SJCRH30 (cell line): Measurements from ENCODE around the gene TRIP6. TPM values are rescaled to one million over a fixed set of nuclear protein-coding genes. Genes with fewer than 3 reads are reported as not detected.

Experiments
- DNase-seq, 2 experiments: peaks; one replicate each; pipeline ENCODE4 v3.0.0-alpha.2; 2015 to 2020
- H3K27ac ChIP-seq: fragments of 250-450 bp; sonication (Bioruptor Pico); 2 replicates; pipeline ENCODE4 v1.5.1; 2020; ENCODE audit warnings: mild to moderate bottlenecking, moderate library complexity
- H3K27me3 ChIP-seq: fragments of 250-450 bp; sonication (Bioruptor Pico); 2 replicates; pipeline ENCODE4 v1.5.1; 2020; ENCODE audit warnings: mild to moderate bottlenecking, moderate library complexity
- H3K36me3 ChIP-seq: fragments of 250-450 bp; sonication (Bioruptor Pico); 2 replicates; pipeline ENCODE4 v1.5.1; 2020; ENCODE audit warnings: mild to moderate bottlenecking, moderate library complexity
- H3K4me1 ChIP-seq: fragments of 250-450 bp; sonication (Bioruptor Pico); 2 replicates; pipeline ENCODE4 v1.5.1; 2020; ENCODE audit warnings: mild to moderate bottlenecking, moderate library complexity
- H3K4me3 ChIP-seq: fragments of 250-450 bp; sonication (Bioruptor Pico); 2 replicates; pipeline ENCODE4 v1.5.1; 2020; ENCODE audit warnings: mild to moderate bottlenecking, moderate library complexity
- H3K9me3 ChIP-seq: fragments of 250-450 bp; sonication (Bioruptor Pico); replicated peaks from 2 replicates; pipeline ENCODE4 v1.5.1; 2020; ENCODE audit warnings: mild to moderate bottlenecking, moderate library complexity
- total RNA-seq: library from RNA; depleted of rRNA; stranded (reverse); fragments of >200 nt; shearing (Covaris generic); gene quantifications from 2 replicates; pipeline ENCODE4 v1.2.3, GENCODE V29; 2014; rRNA removed

The TRIP6 gene, protein sequence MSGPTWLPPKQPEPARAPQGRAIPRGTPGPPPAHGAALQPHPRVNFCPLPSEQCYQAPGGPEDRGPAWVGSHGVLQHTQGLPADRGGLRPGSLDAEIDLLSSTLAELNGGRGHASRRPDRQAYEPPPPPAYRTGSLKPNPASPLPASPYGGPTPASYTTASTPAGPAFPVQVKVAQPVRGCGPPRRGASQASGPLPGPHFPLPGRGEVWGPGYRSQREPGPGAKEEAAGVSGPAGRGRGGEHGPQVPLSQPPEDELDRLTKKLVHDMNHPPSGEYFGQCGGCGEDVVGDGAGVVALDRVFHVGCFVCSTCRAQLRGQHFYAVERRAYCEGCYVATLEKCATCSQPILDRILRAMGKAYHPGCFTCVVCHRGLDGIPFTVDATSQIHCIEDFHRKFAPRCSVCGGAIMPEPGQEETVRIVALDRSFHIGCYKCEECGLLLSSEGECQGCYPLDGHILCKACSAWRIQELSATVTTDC
- 42.1 and 49.3 TPM in 2 replicates for total RNA-seq

DNA sequence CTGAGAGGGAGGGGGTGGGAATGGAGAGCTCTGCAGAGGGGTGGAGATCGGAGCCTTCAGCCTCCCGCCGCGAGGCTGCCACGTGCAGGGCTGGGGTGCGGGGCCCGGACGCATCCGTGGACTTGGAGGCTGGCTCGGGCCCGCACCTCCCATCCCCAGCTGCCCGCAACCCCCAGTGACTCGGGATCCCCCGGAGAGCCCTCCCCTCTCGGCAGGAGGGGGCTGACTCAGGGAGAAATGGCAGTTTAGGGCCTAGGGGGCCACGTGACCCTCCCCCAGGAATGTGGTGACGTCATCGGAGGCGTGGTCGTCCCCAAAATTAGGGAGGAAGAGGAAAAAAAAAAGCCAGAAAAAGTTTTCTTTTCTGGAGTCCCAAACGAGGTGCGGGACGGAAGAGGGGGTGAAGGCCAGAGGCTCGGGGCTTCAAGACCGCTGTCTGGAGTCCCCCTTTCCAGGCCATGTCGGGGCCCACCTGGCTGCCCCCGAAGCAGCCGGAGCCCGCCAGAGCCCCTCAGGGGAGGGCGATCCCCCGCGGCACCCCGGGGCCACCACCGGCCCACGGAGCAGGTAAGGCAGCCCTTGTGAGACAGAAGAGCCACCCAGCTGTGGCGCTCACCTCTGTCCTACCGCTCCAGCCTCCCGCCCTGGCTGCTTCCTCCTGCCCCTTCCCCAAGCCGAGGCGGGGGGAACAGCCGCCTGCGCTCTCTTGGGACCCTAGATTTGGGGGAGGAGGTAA is at the start of gene TRIP6:
Gene TRIP6 (plus strand): TSS at position 348 of the 736 bp plus-strand sequence. CDS start 111 bp downstream, at position 459.
- Histone ChIP-seq H3K27ac (peak within 1 kb of the TSS; percentile 96), H3K27me3 (no peaks in the 10 kb centered on the region), H3K9me3 (no peaks in the 10 kb centered on the region), H3K36me3 (peaks cover 11% of the 10 kb centered on the region), H3K4me3 (peak within 1 kb of the TSS; percentile 99), H3K4me1 (peaks cover 19% of the 10 kb centered on the region)
- DNase-seq, result peak; percentile 94

DNA sequence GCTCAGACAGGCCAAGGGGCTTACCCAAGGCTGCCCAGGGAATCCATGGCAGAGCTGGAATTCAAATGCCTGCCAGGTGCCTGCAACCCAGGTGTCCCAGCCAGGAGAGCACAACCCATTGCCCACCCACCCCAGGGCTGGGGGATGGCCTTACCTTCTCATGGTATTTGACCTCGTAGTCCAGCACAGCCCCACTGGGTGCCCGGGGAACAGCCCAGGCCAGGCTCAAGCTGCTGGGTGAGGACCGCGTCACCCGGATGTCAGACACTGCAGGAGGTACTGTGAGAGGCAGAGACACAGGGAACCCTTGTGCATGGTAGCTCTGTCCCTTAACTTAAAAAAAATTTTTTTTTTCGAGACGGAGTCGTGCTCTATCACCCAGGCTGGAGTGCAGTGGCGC is 48.8 kb upstream of the TRIP6 start:
- DNase-seq, result no peak
- H3K4me3 ChIP-seq, result no peak overlapping the region
- H3K36me3 ChIP-seq, result peaks cover 86% of the 10 kb centered on the region
- H3K9me3 ChIP-seq, result no peaks in the 10 kb centered on the region
- H3K27ac ChIP-seq, result no peak overlapping the region
- no peaks in the 10 kb centered on the region for H3K4me1 ChIP-seq
- H3K27me3 ChIP-seq, result no peaks in the 10 kb centered on the region

DNA sequence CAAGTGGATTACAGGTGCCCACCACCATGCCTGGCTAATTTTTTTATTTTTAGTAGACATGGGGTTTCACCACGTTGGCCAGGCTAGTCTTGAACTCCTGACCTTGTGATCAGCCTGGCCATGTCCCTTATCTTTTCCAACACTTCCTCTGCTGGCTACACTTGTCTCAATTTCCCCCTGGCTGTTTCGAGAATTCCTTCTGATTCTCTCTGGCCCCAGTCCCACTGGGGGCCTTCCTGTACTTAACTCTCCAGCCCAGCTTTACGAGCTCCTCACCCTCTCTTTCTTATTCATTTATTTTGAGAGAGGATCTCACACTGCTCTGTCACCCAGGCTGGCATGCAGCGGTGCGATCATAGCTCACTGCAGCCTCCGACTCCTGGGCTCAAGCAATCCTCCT is 48.4 kb upstream of the TRIP6 start:
- no peaks in the 10 kb centered on the region for H3K9me3 ChIP-seq
- no peak overlapping the region for H3K27ac ChIP-seq
- no peak for DNase-seq
- H3K27me3 ChIP-seq, result no peaks in the 10 kb centered on the region
- peaks cover 84% of the 10 kb centered on the region for H3K36me3 ChIP-seq
- H3K4me3 ChIP-seq, result no peak overlapping the region
- no peaks in the 10 kb centered on the region for H3K4me1 ChIP-seq

DNA sequence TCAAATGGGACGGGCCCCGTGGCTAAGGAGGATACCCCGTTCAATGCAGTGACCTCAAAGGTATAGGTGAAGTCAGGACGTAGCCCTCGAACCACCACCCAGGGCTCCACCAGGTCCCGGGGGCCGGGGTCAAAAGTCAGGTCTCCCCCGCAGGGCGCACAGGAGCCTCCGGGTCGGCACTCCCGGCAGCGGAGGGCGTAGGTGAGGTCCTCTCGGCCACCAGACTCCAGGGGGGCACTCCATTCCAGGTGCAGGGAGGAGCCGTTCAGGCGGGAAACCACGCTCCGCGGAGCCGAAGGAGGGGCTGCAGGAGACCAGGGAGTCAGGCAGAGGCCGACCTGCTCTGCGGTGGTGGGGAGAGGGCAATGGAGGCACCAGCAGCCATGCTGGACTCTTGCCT is 47.6 kb upstream of the TRIP6 start:
- Histone ChIP-seq H3K27ac (no peak overlapping the region), H3K4me3 (no peak overlapping the region), H3K9me3 (no peaks in the 10 kb centered on the region), H3K27me3 (no peaks in the 10 kb centered on the region), H3K36me3 (peaks cover 76% of the 10 kb centered on the region), H3K4me1 (no peaks in the 10 kb centered on the region)
- no peak for DNase-seq

DNA sequence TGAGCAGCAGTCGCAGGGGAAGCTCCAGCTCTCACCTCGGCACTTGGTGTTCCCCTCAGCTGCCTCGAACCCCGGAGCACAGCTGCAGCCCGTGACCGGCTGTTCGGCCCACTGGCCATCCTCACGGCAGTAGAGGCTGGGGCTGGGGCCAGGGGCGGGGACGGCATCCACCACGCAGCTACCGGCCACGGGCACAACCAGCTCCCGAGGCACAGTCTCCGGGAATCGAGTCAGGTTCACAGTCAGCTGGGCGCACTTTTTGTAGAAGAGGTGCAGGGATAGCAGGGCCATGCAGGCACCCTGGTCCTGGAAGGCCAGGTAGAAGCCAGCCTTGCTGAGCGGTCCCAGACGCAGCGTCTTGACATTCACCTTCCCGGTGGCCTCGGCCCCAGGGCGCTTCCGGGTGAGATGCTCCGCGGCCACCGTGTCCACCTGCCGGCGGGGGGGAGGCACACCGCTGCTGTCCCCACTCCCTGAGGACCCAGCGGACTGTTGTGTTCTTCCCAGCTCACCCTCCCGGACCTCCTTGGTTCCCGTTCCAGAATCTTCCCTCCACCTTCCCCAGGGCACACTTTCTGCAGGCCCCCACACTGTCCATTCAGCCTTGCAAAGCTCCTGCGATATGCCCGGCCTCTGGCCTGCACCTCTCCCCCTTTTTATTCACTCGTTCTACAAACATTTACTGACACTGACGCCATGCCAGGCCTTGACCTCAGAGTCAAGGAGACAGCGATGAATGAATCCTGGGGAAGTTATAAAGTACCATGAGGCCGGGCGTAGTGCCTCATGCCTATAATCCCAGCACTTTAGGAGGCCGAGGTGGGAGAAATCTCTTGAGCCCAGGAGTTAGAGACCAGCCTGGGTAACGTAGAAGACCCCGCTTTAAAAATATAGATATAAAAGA is 44.7 kb upstream of the TRIP6 start:
- H3K9me3 ChIP-seq, result no peaks in the 10 kb centered on the region
- 0 out of 2 replicates have a peak, but pooled peaks cover 3% of the 10 kb centered on the region for H3K4me1 ChIP-seq
- H3K36me3 ChIP-seq, result peaks cover 58% of the 10 kb centered on the region
- H3K27ac ChIP-seq, result no peak overlapping the region
- DNase-seq, result no peak
- H3K27me3 ChIP-seq, result no peaks in the 10 kb centered on the region
- H3K4me3 ChIP-seq, result no peak overlapping the region

DNA sequence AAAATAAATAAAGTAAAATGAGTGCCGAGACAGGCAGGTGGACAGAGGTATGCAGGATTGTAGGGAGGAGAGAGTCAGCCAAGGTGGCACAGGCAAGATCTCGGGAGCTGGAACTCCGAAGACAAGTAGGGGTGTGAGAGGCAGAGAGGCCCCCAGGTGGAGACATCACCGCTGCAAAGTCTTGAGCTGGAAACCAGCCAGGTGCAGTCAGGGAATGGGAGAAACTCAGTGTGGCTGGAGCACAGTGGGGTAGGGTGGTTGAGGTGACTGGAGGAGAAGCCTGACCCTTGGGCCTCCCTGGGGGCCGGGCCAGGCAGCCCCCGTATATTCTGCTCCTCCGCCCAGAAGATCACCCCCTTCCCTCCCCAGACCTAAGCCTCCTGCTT is 44.1 kb upstream of the TRIP6 start:
- DNase-seq, result no peak
- 0 out of 2 replicates have a peak, but pooled peaks cover 3% of the 10 kb centered on the region for H3K4me1 ChIP-seq
- no peak overlapping the region for H3K27ac ChIP-seq
- H3K9me3 ChIP-seq, result no peaks in the 10 kb centered on the region
- no peaks in the 10 kb centered on the region for H3K27me3 ChIP-seq
- peaks cover 55% of the 10 kb centered on the region for H3K36me3 ChIP-seq
- no peak overlapping the region for H3K4me3 ChIP-seq

DNA sequence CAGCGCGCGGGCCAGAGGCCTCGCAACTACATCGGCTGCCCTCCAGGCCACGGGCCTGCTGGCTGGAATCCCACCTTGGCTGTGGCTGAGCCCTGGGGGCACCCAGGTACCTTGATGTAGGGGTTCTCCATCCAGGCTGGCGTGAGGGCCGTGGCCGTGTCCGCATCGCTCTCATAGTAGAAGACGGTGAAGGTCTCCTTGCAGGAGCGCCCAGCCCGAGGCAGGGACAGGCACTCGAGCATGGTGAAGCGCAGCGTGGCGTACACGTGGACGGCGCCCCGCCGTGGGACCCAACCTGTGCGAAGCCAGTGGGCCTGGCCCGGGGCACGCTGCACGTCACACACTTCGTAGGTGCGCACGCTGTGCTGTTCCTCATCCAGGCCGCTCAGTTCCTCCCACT is 43.7 kb upstream of the TRIP6 start:
- no peak for DNase-seq
- Histone ChIP-seq H3K4me3 (no peak overlapping the region), H3K36me3 (peaks cover 51% of the 10 kb centered on the region), H3K27me3 (no peaks in the 10 kb centered on the region), H3K4me1 (0 out of 2 replicates have a peak, but pooled peaks cover 3% of the 10 kb centered on the region), H3K9me3 (no peaks in the 10 kb centered on the region), H3K27ac (no peak overlapping the region)

DNA sequence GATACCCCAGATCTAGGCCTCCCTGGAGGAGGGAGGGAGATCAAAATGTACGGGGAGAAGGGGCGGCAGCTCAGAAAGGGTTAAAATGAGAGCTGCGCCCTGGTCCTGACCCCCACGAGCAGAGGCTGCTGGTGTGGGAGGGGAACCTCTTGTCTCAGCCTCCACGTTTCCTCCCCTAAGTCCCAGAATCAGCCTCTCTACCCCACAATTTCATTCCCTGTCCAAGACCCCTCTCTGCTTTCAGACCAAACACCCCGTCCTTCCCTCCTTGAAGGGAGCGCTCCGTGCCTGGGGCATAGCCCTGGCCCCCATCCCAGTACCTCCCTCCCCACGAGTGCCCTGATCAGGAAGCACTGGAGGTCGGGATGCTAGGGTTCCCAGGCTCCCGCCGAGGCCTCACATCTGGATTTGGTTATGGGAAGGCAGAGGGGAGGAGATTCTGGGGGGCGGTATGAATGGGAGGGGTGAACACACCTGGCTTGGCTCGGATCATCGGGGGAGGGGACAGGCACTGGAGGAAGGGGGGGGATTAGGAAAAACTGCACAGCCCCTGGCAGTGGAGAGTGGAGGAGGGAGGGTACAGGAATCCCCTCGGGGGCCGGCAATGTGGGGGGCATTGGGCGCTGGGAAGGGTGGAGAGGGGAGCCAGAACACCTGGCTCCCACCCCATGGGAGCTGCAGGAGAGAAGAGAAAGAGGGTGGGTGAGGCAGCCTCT is 42.5 kb upstream of the TRIP6 start:
- no peaks in the 10 kb centered on the region for H3K27me3 ChIP-seq
- no peaks in the 10 kb centered on the region for H3K9me3 ChIP-seq
- DNase-seq, result no peak
- 0 out of 2 replicates have a peak, but pooled peaks cover 3% of the 10 kb centered on the region for H3K4me1 ChIP-seq
- peaks cover 40% of the 10 kb centered on the region for H3K36me3 ChIP-seq
- no peak overlapping the region for H3K4me3 ChIP-seq
- no peak overlapping the region for H3K27ac ChIP-seq

DNA sequence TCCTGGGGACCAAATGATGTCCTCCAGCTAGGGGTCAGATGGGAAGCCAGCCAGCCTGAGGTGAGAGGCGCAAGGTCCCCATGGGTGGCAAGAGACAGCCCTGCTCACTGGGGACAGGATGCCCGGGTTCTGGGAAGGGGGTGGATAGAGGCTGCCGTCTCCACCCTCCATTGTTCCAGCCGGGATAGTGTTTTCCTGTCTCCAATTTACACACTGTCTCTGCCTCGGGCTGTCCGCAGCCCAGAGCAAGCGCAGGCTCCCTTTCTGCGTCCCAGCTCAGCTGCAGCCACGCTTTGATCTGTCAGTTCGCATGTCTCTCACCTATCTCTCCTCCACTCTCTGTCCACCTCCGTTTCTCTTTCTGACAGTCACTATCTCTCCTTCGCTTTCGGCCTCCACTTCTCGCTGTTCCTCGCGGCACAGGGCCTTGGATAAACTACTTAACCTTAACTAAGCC is 41.9 kb upstream of the TRIP6 start:
- no peaks in the 10 kb centered on the region for H3K9me3 ChIP-seq
- H3K36me3 ChIP-seq, result peaks cover 34% of the 10 kb centered on the region
- H3K27me3 ChIP-seq, result no peaks in the 10 kb centered on the region
- H3K4me1 ChIP-seq, result 0 out of 2 replicates have a peak, but pooled peaks cover 3% of the 10 kb centered on the region
- no peak for DNase-seq
- no peak overlapping the region for H3K27ac ChIP-seq
- H3K4me3 ChIP-seq, result no peak overlapping the region

DNA sequence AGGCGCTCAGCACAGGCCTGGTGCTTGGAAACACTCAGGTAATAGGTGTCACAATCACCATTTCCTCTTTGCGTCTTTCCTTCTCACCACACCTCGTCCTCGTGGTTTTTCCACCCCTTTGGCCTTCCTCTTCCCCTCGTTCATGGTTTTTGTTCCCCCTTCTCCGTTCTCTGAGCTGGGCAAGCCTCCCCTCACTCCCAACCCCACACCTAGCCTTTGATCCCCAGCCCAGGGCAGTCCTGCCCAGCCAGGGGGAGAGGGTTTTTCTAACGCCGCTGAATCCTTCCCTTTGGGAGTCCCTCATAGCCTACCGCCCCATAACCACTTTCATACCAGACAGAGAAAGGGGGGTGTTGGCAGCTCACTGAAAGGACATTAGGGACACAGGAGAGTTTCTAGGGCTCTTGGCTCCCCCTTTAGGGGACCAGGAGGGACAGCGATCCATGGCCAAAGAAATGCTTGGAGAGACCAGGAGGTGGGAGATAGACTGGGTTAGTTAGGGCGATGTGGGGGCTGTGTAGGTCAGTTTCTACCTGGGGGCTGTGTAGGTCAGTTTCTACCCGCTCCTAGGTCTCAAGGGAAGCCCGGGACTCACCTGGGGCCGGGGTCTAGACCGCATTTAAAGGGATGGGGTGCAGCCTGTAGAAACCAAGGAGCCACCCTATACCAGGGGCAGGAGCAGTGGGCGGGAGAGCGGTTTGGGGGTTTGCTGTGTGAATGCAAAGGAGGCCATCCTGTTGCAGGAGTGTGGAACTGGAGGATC is 41.3 kb upstream of the TRIP6 start:
- Histone ChIP-seq H3K4me3 (peak overlapping the region; percentile 95), H3K36me3 (peaks cover 27% of the 10 kb centered on the region), H3K27me3 (no peaks in the 10 kb centered on the region), H3K9me3 (no peaks in the 10 kb centered on the region), H3K4me1 (0 out of 2 replicates have a peak, but pooled peaks cover 3% of the 10 kb centered on the region), H3K27ac (no peak overlapping the region)
- DNase-seq, result peak; percentile 72 to 79

DNA sequence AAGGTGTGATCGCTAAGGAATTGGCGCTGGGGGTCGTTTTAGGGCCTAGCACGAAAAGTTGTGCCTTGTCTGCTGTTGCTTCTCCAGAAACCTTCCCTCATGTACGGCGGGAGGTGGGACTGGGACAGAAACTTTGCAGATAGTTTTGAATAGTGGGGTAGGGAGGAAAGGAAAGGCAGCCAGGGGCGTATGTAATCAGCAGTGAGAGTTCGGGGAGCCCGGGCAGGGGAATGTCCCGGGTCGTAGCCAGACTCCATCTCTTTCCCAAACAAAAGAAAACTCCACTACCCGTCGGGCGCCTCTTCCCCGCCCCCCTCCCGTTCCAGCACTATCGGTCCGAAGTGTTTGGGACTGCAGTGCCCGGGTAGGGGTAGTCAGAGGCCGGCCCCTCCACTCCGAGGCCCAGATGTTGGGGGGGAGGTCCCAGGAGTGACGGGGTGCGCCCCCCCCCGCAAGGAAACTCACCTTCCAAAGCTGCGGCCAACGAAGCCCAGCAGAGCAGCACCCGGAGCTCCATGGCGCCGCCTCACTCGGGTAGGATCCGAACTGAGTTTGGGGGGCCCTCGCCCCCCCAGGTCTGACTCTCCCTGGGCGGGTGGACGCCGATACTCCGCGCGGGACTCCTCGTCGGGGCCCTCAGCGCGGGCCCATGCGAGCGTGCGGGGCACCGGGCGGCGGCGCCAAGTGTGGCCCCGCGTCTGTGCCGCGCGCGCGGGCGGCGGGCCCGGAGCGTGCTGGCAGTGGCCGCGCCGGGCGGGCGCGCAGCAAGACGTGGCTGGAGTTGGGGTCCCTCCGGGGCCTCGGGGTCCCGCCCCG is 40.5 kb upstream of the TRIP6 start:
- no peaks in the 10 kb centered on the region for H3K27me3 ChIP-seq
- peak overlapping the region; percentile 44; the same call in 1 of the 2 replicates for H3K27ac ChIP-seq
- H3K36me3 ChIP-seq, result peaks cover 19% of the 10 kb centered on the region
- H3K9me3 ChIP-seq, result no peaks in the 10 kb centered on the region
- DNase-seq, result peak in 1 of 2 experiments; percentile 42
- H3K4me3 ChIP-seq, result peak overlapping the region; percentile 95
- H3K4me1 ChIP-seq, result 0 out of 2 replicates have a peak, but pooled peaks cover 3% of the 10 kb centered on the region
